Measurements from ENCODE around the gene ARHGAP26.
"Not testable (repeated sequence)": the region's sequence is repeated elsewhere in the genome, so short reads cannot be mapped to it uniquely, and the experiment has no call there.

Gene ARHGAP26

GRCh38 chr5:143066556-143067281 is 296.5 kb downstream of the ARHGAP26 start:
- intact Hi-C loops (cut with DNase I) = no loop called here
- no peak for DNase-seq

- intact Hi-C loops (cut with DNase I) = no loop called here
These were observed 298.5 kb downstream of the ARHGAP26 start for GRCh38 chr5:143068712-143069111.

GRCh38 chr5:143071927-143072326 is 301.8 kb downstream of the ARHGAP26 start:
- intact Hi-C loops (cut with DNase I) = no loop called here
- no peak for DNase-seq

More at GRCh38 chr5:143068712-143069111, 298.5 kb downstream of the ARHGAP26 start:
- DNase-seq = no peak

GRCh38 chr5:143072734-143073133 is 302.6 kb downstream of the ARHGAP26 start:
- DNase-seq = no peak
- intact Hi-C loops (cut with DNase I) = no loop called here

- intact Hi-C loops (cut with DNase I) = no loop called here
- no peak for DNase-seq
These were observed 303.6 kb downstream of the ARHGAP26 start for GRCh38 chr5:143073766-143074165.

- intact Hi-C loops (cut with DNase I) = no loop called here
- DNase-seq = no peak
These were observed 304.3 kb downstream of the ARHGAP26 start for GRCh38 chr5:143074414-143074996.

- intact Hi-C loops (cut with DNase I) = no loop called here
- DNase-seq = no peak
These were observed 306.2 kb downstream of the ARHGAP26 start for GRCh38 chr5:143076377-143076776.

GRCh38 chr5:143077453-143078103 is 307.4 kb downstream of the ARHGAP26 start:
- DNase-seq = no peak
- intact Hi-C loops (cut with DNase I) = no loop called here

- intact Hi-C loops (cut with DNase I) = no loop called here
- no peak for DNase-seq
These were observed 308.1 kb downstream of the ARHGAP26 start for GRCh38 chr5:143078313-143078712.

GRCh38 chr5:143078971-143079370 is 308.8 kb downstream of the ARHGAP26 start:
- no peak for DNase-seq
- intact Hi-C loops (cut with DNase I) = no loop called here

- intact Hi-C loops (cut with DNase I) = no loop called here
- DNase-seq = no peak
These were observed 310.2 kb downstream of the ARHGAP26 start for GRCh38 chr5:143080407-143080806.

GRCh38 chr5:143080982-143081381 is 310.8 kb downstream of the ARHGAP26 start:
- intact Hi-C loops (cut with DNase I) = no loop called here
- no peak for DNase-seq

GRCh38 chr5:143083006-143083405 is 312.8 kb downstream of the ARHGAP26 start:
- no peak for DNase-seq
- intact Hi-C loops (cut with DNase I) = no loop called here

GRCh38 chr5:143084407-143084806 is 314.2 kb downstream of the ARHGAP26 start:
- DNase-seq = peak in 4 of 42 donors; percentile 20 to 28 (median 26)

GRCh38 chr5:143085319-143085917 is 315.2 kb downstream of the ARHGAP26 start:
- intact Hi-C loops (cut with DNase I) = no loop called here
- DNase-seq = no peak

More at GRCh38 chr5:143084407-143084806, 314.2 kb downstream of the ARHGAP26 start:
- intact Hi-C loops (cut with DNase I) = no loop called here

- no peak for DNase-seq
- intact Hi-C loops (cut with DNase I) = no loop called here
These were observed 316.4 kb downstream of the ARHGAP26 start for GRCh38 chr5:143086546-143086907.

- DNase-seq = no peak
- intact Hi-C loops (cut with DNase I) = no loop called here
These were observed 316.9 kb downstream of the ARHGAP26 start for GRCh38 chr5:143086908-143087637.

- intact Hi-C loops (cut with DNase I) = not testable (repeated sequence)
- peak in 6 of 42 donors; percentile 19 to 41 (median 26) for DNase-seq
These were observed 318.5 kb downstream of the ARHGAP26 start for GRCh38 chr5:143088702-143089101.

- intact Hi-C loops (cut with DNase I); DNase-seq: not testable (repeated sequence)
These were observed 319.9 kb downstream of the ARHGAP26 start for GRCh38 chr5:143090044-143090443.

Data from head of caudate nucleus (tissue), 42 donors.